Measurements from ENCODE around the gene CFLAR.

DNA sequence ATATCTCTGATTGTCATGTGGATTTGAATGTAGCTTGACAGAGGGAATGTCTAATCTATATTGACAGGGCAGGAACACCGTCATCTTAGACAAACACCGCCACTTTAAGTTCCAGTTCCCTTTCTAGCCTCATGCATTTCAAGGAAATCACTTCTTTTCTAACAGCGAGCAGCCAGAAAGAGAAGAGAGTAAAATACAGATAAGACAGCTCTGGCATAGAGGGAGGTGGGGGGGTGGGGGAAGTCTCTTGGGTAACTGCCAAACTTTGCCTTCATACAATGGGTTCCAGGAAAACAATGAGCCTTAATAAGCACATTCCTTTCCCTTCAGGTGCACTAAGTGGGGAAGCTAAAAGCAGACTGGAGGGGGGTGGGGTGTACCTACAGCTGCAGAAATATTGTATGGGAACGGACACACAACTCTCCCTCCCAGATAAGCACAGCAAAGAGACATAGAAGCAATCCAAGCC lies 104.2 kb downstream of the CFLAR start:
- TF ChIP-seq CTCF (IDR thresholded peaks at IDR 0.05) (no peak), POLR2A (IDR thresholded peaks at IDR 0.05) (no peak)

Measured in prostate gland (tissue), 2 donors.